Cardiac septum (tissue), 1 donor: ENCODE measurements around the gene TMEM163. TPM values are rescaled to one million over a fixed set of nuclear protein-coding genes. Genes with fewer than 3 reads are reported as not detected.
"Not testable (repeated sequence)": the region's sequence is repeated elsewhere in the genome, so short reads cannot be mapped to it uniquely, and the experiment has no call there.

Experiments
- DNase-seq: peaks from one replicate; pipeline ENCODE4 v3.0.0-alpha.2; 2020; ENCODE audit warnings: low spot score
- intact Hi-C: fragments of 100-400 bp; cut with DNase I; formaldehyde crosslinking; loops from one replicate; pipeline ENCODE4 v1.14.0; 2022
- total RNA-seq: library from RNA; stranded (reverse); fragmentation: NEBNext Ultra II Directional; extraction: Animal tissue kit (Norgen Biotek cat#: 25700); gene quantifications from one replicate; pipeline ENCODE4 v1.2.1, GENCODE V29; 2021
- donor health status: DM: no; HTN: no; CAD: no.

TMEM163 gene
- total RNA-seq, 1 donor from 2014 or later: 0.38 TPM

DNA sequence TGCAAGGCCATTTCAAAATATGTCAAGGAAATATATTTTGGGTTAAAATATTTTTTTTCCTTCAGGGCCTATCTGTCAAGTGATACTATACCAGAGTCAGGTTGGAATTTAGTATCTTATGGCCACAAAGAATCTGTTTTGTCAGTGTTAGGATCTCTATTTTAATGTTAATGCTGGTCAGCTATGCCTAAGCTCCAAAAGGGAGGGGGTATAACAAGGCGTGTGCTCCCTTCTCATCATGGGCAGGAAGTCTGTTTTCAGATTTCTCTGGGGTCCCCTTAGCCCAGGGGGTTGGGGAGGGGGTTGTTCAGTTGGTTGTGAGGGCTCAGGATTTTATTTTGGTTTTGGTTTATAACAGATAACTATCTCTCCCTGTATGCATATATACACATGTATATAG lies 126.4 kb downstream of the TMEM163 start:
- intact Hi-C loops: no loop called here
- no peak for DNase-seq

DNA sequence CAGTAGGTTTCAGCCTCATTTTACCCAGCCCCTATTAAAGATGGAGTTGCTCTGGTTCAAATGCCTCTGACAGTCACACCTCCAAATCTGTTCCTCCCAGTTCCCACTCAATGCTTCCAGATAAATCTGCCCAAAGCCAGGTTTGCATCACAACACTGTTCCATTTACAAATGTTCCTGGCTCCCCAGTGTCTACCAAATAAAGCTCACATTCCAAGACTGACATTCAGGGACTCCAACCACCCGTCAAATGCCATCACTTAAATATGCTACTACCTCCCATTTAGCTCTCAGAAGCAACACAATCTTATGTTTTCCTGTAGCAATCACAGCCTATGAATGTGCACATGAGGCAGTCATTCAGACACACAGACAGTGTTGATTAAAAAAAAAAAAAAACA lies 127.3 kb downstream of the TMEM163 start:
- DNase-seq: no peak
- intact Hi-C loops: no loop called here

- intact Hi-C loops: no loop called here
- no peak for DNase-seq
Measured at GRCh38 chr2:134590679-134591078, 128.1 kb downstream of the TMEM163 start.

DNA sequence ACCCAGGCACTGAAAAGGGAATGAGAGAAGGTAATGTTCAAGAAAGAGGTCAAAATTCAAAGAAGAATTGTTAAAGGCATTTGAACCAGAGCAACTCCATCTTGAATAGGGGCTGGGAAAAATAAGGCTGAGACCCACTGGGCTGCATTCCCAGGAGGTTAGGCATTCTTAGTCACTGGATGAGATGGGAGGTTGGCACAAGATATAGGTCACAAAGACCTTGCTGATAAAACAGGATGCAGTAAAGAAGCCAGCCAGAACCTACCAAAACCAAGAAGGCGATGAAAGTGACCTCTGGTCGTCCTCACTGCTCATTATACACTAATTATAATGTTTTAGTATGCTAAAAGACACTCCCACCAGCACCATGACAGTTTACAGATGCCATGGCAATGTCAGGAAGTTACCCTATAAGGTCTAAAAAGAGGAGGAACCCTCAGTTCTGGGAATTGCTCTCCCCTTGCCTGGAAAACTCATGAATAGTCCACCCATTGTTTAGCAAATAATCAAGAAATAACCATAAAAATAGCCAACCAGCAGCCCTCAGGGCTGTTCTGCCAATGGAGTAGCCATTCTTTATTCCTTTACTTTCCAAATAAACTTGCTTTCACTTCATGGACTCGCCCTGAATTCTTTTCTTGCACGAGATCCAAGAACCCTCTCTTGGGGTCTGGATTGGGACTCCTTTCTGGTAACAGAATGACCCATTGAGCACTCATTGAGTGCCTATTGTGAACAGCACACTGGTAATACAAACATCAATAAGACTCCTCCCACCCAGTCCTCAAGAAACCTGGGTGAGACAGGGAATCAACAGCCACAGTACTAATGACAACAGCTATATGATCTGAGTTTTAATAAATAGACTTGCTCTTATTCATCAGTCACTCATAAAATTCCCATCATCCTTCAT lies 129.4 kb downstream of the TMEM163 start:
- intact Hi-C loops: not testable (repeated sequence)

DNA sequence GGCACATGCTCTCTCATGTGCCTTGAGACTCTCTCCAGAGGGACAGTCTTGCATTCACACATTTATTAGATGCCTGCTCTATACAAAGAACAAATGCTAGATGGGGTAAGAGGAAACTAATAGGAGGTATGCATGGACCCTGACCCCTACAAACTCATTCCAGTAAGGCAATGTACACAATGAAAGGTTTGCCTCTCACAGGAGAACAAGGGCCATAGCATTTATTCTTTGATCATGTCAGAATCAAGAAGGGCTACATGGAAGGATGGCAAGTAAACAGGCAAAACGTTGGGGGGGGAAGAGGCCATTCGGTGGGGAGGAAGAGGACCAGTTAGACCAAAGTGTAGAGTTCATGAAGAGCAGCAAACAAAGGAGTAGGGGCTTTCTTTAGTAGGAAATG lies 130.2 kb downstream of the TMEM163 start:
- DNase-seq: no peak
- intact Hi-C loops: no loop called here

More for the DNA sequence above, 129.4 kb downstream of the TMEM163 start:
- DNase-seq: not testable (repeated sequence)

DNA sequence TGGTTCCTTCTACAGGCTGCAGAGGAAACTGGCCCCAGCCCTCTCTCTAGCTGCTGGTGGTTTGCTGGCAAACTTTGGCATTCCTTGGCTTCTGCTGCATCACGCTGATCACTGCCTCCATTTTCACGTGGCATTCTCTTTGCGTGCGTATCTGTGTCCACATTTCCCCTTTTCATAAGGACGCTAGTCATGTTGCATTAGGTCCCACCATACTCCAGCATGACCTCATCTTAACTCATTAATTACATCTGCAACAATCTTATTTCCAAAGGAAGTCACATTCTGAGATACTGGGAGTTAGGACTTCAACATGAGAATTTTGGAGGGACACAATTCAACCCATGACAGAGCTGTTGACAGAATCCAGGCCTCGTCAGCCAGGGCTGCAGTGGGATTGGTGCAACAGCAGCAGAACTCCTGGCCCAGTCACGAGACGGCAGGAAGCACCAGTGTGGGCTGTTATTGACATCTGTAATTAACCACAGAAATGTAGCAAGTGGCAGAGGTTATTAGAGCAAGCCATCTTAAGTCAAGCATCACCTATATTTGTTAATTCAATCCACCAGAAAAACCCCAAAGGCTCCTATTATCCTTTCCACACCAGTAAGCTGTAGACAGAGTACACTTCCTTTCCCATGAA lies 132.4 kb downstream of the TMEM163 start:
- intact Hi-C loops: no loop called here
- DNase-seq: no peak

GRCh38 chr2:134583997-134584520 lies 134.7 kb downstream of the TMEM163 start:
- DNase-seq: no peak
- intact Hi-C loops: no loop called here

- DNase-seq: no peak
Measured at GRCh38 chr2:134583462-134583861, 135.3 kb downstream of the TMEM163 start.

DNA sequence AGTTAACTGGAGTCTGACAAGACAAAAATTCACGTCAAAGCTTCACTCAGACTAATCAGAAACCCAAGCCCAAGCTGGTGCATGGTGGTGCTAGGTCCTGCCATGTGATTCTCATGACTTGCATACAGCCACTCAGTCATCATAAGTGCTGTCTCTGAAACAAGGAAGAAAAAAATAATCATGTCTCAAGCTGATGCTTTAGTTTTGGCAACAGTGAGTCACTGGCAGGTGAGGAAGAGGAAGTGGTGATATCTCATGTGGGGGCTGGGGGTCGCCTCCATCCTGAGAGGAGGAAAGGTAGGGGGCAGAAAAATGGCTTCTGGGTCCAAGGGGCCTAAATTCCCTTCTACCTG lies 136.3 kb downstream of the TMEM163 start:
- DNase-seq: no peak
- intact Hi-C loops: no loop called here

More at GRCh38 chr2:134583462-134583861, 135.3 kb downstream of the TMEM163 start:
- intact Hi-C loops: no loop called here

DNA sequence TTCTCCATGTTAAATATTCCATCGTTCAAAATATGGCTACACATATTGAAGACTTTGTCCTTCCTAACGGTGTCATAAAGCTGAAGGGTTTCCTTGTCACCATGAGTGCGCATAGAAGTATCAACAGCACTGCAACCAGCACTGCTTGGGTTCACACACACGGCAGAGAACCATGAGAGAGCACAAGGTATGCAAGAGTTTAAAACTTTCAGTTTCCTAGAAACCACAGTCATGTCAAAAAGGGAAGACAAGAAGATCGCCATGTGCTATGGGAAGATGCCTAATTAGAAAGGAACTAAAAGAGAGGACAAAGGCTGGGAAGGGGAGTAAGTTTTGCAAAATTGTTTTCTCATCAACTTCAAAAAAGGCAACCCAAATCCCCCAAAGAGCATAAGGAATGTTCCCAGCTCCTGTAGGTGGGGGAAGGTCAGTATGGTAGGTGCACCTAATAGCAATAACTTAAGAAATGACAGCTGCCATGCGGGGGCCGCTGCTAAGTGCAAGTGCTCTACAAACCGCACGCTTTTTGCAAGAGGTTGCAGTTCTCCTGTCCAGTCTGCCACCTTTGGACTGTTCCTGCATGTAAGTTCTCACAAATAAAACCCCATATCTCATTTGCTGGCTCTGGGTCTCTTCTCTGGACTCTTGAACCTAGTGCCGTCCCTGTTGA lies 136.8 kb downstream of the TMEM163 start:
- no peak for DNase-seq
- intact Hi-C loops: no loop called here

- intact Hi-C loops: no loop called here
- no peak for DNase-seq
Measured at GRCh38 chr2:134578316-134578715, 140.5 kb downstream of the TMEM163 start.

- intact Hi-C loops: no loop called here
- DNase-seq: no peak
Measured at GRCh38 chr2:134576478-134576877, 142.3 kb downstream of the TMEM163 start.

- DNase-seq: no peak
- intact Hi-C loops: no loop called here
Measured at GRCh38 chr2:134575888-134576287, 142.9 kb downstream of the TMEM163 start.

DNA sequence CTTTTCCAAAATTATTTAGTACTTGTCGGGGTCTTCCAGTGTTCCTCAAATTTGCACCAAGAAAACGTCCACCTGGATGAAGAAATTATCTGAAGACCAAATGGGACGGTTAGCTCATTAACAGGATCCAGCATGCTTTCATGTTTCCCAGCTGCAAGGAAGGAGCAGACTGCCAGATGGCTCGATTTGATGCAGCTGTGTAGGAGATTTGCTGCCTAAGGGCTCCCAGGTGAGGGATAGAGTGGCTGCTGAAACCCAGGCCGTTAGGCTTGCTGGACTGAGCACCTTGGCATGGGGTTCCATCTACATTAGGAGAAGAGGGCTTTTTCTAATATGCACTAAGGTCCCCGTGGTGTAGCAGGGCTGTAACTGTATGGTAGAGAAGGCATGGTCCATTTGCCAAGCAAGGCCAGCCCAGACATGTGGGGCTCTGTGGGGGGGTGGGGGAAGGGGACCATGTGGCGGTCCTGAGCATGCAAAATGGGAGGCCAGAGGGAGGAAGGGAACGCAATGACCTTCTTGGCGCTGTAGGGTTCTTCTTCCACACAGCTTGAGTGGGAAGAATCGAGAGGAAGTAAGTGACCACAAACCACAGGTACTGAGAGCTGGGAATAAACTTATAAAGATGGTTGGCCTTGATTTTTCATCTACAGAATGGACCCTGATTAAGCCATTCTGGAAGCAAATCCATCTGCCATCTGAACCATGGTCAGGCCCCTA lies 144.0 kb downstream of the TMEM163 start:
- DNase-seq: no peak
- intact Hi-C loops: no loop called here

DNA sequence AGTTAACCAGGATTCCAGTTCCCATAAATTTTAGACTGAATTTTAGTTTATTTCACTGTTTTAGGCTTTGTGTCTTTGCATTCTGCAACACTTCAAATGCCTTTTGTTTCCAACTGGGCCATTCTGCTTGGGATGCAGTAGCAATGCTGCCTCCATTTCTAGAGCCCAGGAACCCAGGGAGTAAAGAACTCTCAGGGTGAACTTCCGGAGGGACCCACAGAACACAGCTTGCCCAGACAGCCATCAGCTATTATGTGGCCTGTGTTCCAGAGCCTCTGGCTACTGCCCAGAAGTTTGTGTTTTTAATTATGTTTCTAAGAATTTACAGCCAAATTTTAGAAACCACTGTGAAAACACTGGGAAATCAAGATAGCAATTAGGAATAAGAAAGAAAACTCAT lies 145.1 kb downstream of the TMEM163 start:
- no peak for DNase-seq
- intact Hi-C loops: no loop called here

DNA sequence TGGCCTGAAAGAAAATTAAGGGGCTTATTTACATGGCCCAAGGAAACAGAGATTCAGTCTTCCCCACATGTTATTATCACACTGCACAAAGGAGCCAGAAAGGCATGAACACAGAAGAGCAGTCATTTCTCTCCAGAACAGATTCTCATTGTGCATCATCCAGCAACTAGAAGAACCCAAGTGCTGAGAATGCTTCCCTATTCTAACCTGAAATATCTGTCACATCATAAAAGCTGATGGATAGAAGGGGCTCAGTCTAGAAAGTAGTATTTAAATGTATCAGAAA lies 145.8 kb downstream of the TMEM163 start:
- DNase-seq: no peak
- intact Hi-C loops: no loop called here

DNA sequence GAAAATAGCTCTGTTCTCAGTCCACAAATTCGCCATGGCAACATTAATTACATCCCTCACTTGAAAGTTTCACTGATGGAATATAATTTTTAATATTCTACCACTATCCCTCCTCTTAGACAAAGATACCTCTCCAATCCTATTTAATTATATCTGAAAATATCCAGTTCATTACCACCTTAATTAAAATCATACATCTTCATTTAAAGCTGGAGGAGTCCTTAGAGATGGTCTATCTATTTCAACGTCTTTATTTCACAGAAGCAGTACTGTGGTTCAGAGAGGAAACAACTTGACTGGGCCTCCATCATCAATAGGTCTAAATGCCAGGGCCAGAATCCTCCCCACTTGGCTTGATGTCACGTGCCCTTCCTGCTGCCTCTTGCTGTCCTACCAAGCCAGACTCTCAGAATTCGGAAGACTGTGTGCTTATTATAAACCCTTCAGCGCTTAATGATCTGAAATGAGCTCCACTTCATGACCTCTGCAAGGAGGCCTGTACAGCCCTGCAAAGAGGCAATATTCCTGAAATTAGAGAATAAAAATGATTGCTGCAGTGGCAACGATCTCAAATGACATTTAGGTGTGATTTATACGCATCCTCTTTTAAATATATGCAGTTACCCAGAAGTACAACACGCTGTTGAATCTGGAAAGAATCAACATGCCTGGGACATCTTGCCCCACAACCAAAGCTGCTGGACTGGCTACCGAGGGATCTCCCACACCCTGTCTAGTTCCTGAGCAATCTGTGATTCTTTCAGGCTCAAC lies 146.3 kb downstream of the TMEM163 start:
- intact Hi-C loops: no loop called here
- DNase-seq: no peak

- DNase-seq: no peak
- intact Hi-C loops: no loop called here
Measured at GRCh38 chr2:134570676-134571075, 148.1 kb downstream of the TMEM163 start.

- DNase-seq: no peak
- intact Hi-C loops: no loop called here
Measured at GRCh38 chr2:134568413-134568812, 150.4 kb downstream of the TMEM163 start.
